ENCODE results near the gene SEMA3F. TPM values are rescaled to one million over a fixed set of nuclear protein-coding genes. Genes with fewer than 3 reads are reported as not detected.

The SEMA3F gene
- total RNA-seq, 4 donors from 2014 or later: 11.9 to 46.5 (median 23.3) TPM

DNA sequence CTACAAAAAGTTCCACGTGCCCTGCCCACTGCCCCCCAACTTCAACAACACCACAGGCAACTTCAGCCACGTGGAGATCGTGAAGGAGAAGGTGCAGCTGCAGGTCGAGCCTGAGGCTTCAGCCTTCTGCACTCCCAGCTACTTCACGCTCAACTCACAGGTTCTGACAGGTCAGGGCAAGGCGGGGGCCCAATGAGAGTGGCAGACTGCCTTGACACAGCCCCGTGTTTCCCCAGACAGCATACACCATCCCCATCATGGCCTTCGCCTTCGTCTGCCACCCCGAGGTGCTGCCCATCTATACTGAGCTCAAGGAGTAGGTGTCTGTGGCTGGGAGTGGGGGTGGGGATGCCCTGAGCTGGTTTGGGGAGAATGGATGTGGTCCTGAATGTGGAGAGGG is 62.6 kb downstream of the SEMA3F start:
- 80% methylated on average over 10 of the region's 10 CpGs for WGBS
- intact Hi-C loops (cut with DNase I): no loop called here
- no peak for DNase-seq (ENCODE audit: extremely low spot score)

GRCh38 chr3:50218448-50218847 is 63.3 kb downstream of the SEMA3F start:
- no peaks in the 10 kb centered on the region for H3K4me1 ChIP-seq
- H3K27me3 ChIP-seq: peaks cover 0 to 8% (median 0%) of the 10 kb centered on the region in 4 donors
- no peaks in the 10 kb centered on the region for H3K36me3 ChIP-seq
- H3K9me3 ChIP-seq: no peaks in the 10 kb centered on the region
- TF ChIP-seq POLR2AphosphoS5 (IDR thresholded peaks at IDR 0.05) (no peak), CTCF (IDR thresholded peaks at IDR 0.05) (no peak), EP300 (IDR thresholded peaks at IDR 0.05) (no peak), POLR2A (IDR thresholded peaks at IDR 0.05; ENCODE audit: low read depth) (no peak)
- H3K4me3 ChIP-seq: no peak overlapping the region
- H3K27ac ChIP-seq (replicated peaks in 1 of 4): no peak overlapping the region
- 91% methylated on average over 14 of the region's 17 CpGs for WGBS
- no peak for DNase-seq (ENCODE audit: extremely low spot score)
- intact Hi-C loops (cut with DNase I): no loop called here

More for the DNA sequence above, 62.6 kb downstream of the SEMA3F start:
- H3K4me1 ChIP-seq: no peaks in the 10 kb centered on the region
- peaks cover 0 to 8% (median 0%) of the 10 kb centered on the region in 4 donors for H3K27me3 ChIP-seq
- no peak overlapping the region for H3K27ac ChIP-seq (replicated peaks in 1 of 4)
- TF ChIP-seq POLR2A (IDR thresholded peaks at IDR 0.05; ENCODE audit: low read depth): no peak
- no peak for TF ChIP-seq POLR2AphosphoS5 (IDR thresholded peaks at IDR 0.05)
- no peak for TF ChIP-seq EP300 (IDR thresholded peaks at IDR 0.05)
- TF ChIP-seq CTCF (IDR thresholded peaks at IDR 0.05): no peak
- H3K36me3 ChIP-seq: no peaks in the 10 kb centered on the region
- no peaks in the 10 kb centered on the region for H3K9me3 ChIP-seq
- no peak overlapping the region for H3K4me3 ChIP-seq

DNA sequence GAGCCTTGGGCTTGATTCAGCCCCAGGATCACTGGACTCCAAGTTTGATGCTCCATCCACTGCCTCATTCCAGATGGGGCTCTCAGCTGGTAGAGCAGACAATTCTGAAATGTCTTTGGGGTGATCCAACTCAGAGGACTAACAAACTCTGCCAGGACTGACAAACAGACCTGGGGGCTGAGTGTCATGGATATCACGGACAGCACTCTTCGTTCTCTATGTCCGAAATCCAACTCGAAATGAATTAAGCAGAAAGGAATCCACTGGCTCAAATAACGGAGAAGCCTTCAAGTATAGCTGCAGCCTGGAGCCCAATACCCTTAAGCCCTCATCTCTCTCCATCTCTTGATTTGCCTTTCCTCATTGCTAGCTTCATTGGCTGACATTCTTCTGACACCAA is 64.2 kb downstream of the SEMA3F start:
- intact Hi-C loops (cut with DNase I): no loop called here
- WGBS: 93% methylated on average over 5 of the region's 5 CpGs
- no peak for DNase-seq (ENCODE audit: extremely low spot score)
- no peak overlapping the region for H3K27ac ChIP-seq (replicated peaks in 1 of 4)
- no peaks in the 10 kb centered on the region for H3K9me3 ChIP-seq
- H3K4me1 ChIP-seq: no peaks in the 10 kb centered on the region
- no peak overlapping the region for H3K4me3 ChIP-seq
- H3K36me3 ChIP-seq: no peaks in the 10 kb centered on the region
- TF ChIP-seq POLR2AphosphoS5 (IDR thresholded peaks at IDR 0.05) (no peak), EP300 (IDR thresholded peaks at IDR 0.05) (no peak), POLR2A (IDR thresholded peaks at IDR 0.05; ENCODE audit: low read depth) (no peak), CTCF (IDR thresholded peaks at IDR 0.05) (no peak)
- peaks cover 0 to 8% (median 0%) of the 10 kb centered on the region in 4 donors for H3K27me3 ChIP-seq

DNA sequence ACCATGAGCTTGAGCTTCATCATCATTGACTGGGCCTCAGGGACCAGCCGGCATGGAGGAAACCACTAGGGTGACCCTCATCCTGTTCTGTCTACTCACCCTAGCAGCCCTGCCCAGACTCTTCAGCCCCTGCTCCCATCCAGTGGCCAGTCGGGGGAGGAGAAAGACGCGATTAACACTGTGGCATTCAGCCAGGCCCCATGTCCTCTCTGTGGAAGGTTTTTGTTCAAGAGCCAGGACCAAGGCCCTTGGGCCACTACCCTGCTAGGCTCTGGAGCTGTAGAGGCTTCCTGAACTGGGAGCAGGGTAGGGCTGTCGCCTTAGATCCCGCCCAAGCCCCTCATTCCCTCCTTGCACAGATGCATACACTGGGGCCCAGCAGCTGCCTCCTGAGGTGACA is 65.0 kb downstream of the SEMA3F start:
- Histone ChIP-seq H3K27me3 (peaks cover 0 to 14% (median 0%) of the 10 kb centered on the region in 4 donors), H3K36me3 (no peaks in the 10 kb centered on the region), H3K4me3 (no peak overlapping the region), H3K27ac (replicated peaks in 1 of 4) (no peak overlapping the region), H3K9me3 (no peaks in the 10 kb centered on the region), H3K4me1 (no peaks in the 10 kb centered on the region)
- WGBS: 63% methylated on average over 4 of the region's 6 CpGs
- no peak for DNase-seq (ENCODE audit: extremely low spot score)
- TF ChIP-seq EP300 (IDR thresholded peaks at IDR 0.05) (no peak), CTCF (IDR thresholded peaks at IDR 0.05) (no peak), POLR2A (IDR thresholded peaks at IDR 0.05; ENCODE audit: low read depth) (no peak), POLR2AphosphoS5 (IDR thresholded peaks at IDR 0.05) (no peak)
- intact Hi-C loops (cut with DNase I): no loop called here

DNA sequence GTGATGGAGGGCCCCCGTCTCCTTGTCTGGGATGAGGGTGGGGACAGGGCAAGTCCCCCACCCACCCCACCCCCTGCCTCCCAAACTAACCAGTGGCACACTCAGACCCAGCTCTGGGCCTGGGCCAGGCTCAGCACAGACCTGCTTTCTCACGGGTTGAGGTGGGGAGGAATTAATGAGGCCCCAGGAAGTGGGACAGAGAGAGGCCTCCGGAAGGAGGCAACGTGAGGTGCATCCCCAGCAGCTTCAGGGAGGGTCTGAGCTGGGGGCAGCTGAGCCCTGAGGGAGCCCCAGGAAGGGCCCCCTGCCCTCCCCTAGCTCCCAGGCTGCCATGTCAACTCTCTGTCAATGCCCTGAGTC is 65.9 kb downstream of the SEMA3F start:
- H3K27ac ChIP-seq (replicated peaks in 1 of 4): no peak overlapping the region
- H3K9me3 ChIP-seq: no peaks in the 10 kb centered on the region
- intact Hi-C loops (cut with DNase I): no loop called here
- no peak for TF ChIP-seq EP300 (IDR thresholded peaks at IDR 0.05)
- TF ChIP-seq CTCF (IDR thresholded peaks at IDR 0.05): no peak
- no peak for TF ChIP-seq POLR2AphosphoS5 (IDR thresholded peaks at IDR 0.05)
- no peak for TF ChIP-seq POLR2A (IDR thresholded peaks at IDR 0.05; ENCODE audit: low read depth)
- WGBS: 79% methylated on average over 4 of the region's 4 CpGs
- peaks cover 0 to 14% (median 0%) of the 10 kb centered on the region in 4 donors for H3K27me3 ChIP-seq
- no peak for DNase-seq (ENCODE audit: extremely low spot score)
- no peak overlapping the region for H3K4me3 ChIP-seq
- peaks cover 0 to 4% (median 3%) of the 10 kb centered on the region in 4 donors for H3K4me1 ChIP-seq
- no peaks in the 10 kb centered on the region for H3K36me3 ChIP-seq
